Measurements from ENCODE around the gene IL17C.

IL17C gene

DNA sequence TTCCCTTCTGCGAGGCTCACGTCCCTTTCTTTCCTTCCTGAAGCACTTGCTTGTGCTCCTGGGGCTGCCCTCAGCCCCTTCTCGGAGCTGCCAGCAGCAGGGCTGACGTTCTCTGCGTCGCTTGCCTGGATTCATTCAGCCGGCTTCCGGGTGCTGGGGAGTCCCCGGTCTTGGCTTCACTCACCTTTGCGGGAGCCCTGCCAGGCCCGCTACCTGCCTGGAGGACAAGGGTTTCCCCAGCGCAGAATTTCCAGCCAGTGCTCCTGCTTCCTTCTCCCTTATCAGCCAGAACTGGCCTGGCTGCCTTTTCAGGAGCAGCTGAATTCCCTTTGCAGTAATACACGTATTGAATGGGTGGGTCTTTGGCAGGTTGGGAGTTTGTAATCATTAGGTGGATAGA, 22.1 kb upstream of the IL17C start:
- in situ Hi-C loops (cut with MboI; ENCODE audit: low sequenced_read_pairs), result no loop called here
- DNase-seq (ENCODE audit: low spot score in 2 of 2), result no peak
- peaks cover 34% of the 10 kb centered on the region for H3K36me3 ChIP-seq (replicated peaks)
- H3K4me1 ChIP-seq, result no peaks in the 10 kb centered on the region
- H3K9me3 ChIP-seq, result no peaks in the 10 kb centered on the region
- no peak overlapping the region for H3K4me3 ChIP-seq
- no peaks in the 10 kb centered on the region for H3K27me3 ChIP-seq (ENCODE audit: low read depth)

DNA sequence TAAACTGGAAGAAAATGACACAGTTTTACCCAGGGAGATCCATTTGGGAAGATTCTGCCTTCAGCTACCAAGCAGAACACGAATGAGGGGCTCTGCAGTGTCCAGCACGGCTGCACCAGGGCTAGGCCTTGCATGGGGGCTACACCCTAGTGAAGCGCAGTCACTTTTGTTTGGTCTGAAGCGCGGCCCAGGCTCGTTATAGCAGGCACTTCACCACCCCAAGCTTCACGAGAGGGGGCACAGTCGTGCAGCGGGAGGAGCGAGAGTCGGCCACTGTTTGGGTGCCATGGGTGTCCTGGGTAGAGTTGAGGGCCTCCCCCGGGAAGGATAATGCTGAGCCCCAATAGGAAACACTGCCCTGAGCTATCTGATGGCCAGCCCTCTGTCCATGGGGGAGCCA, 21.6 kb upstream of the IL17C start:
- in situ Hi-C loops (cut with MboI; ENCODE audit: low sequenced_read_pairs), result no loop called here
- no peaks in the 10 kb centered on the region for H3K9me3 ChIP-seq
- H3K4me3 ChIP-seq, result no peak overlapping the region
- no peaks in the 10 kb centered on the region for H3K4me1 ChIP-seq
- H3K36me3 ChIP-seq (replicated peaks), result peaks cover 31% of the 10 kb centered on the region
- no peaks in the 10 kb centered on the region for H3K27me3 ChIP-seq (ENCODE audit: low read depth)
- DNase-seq (ENCODE audit: low spot score in 2 of 2), result no peak

GRCh38 chr16:88617268-88618031, 20.9 kb upstream of the IL17C start:
- H3K36me3 ChIP-seq (replicated peaks), result peaks cover 34% of the 10 kb centered on the region
- no peak overlapping the region for H3K4me3 ChIP-seq
- DNase-seq (ENCODE audit: low spot score in 2 of 2), result no peak
- H3K4me1 ChIP-seq, result no peaks in the 10 kb centered on the region
- in situ Hi-C loops (cut with MboI; ENCODE audit: low sequenced_read_pairs), result no loop called here
- no peaks in the 10 kb centered on the region for H3K9me3 ChIP-seq
- H3K27me3 ChIP-seq (ENCODE audit: low read depth), result no peaks in the 10 kb centered on the region

- no peak for DNase-seq (ENCODE audit: low spot score in 2 of 2)
- Histone ChIP-seq H3K4me1 (no peaks in the 10 kb centered on the region), H3K27me3 (ENCODE audit: low read depth) (no peaks in the 10 kb centered on the region), H3K36me3 (replicated peaks) (peaks cover 38% of the 10 kb centered on the region), H3K4me3 (no peak overlapping the region), H3K9me3 (no peaks in the 10 kb centered on the region)
- in situ Hi-C loops (cut with MboI; ENCODE audit: low sequenced_read_pairs), result no loop called here
Measured at GRCh38 chr16:88618182-88618955, 20.0 kb upstream of the IL17C start.

GRCh38 chr16:88618956-88619667, 19.3 kb upstream of the IL17C start:
- in situ Hi-C loops (cut with MboI; ENCODE audit: low sequenced_read_pairs), result no loop called here
- H3K36me3 ChIP-seq (replicated peaks), result peaks cover 41% of the 10 kb centered on the region
- no peak for DNase-seq (ENCODE audit: low spot score in 2 of 2)

GRCh38 chr16:88619859-88620815, 18.2 kb upstream of the IL17C start:
- H3K9me3 ChIP-seq, result no peaks in the 10 kb centered on the region
- in situ Hi-C loops (cut with MboI; ENCODE audit: low sequenced_read_pairs), result no loop called here
- H3K27me3 ChIP-seq (ENCODE audit: low read depth), result no peaks in the 10 kb centered on the region
- DNase-seq (ENCODE audit: low spot score in 2 of 2), result no peak
- H3K36me3 ChIP-seq (replicated peaks), result peaks cover 48% of the 10 kb centered on the region
- H3K4me3 ChIP-seq, result no peak overlapping the region
- H3K4me1 ChIP-seq, result no peaks in the 10 kb centered on the region

More at GRCh38 chr16:88618956-88619667, 19.3 kb upstream of the IL17C start:
- Histone ChIP-seq H3K9me3 (no peaks in the 10 kb centered on the region), H3K27me3 (ENCODE audit: low read depth) (no peaks in the 10 kb centered on the region), H3K4me3 (no peak overlapping the region), H3K4me1 (no peaks in the 10 kb centered on the region)

DNA sequence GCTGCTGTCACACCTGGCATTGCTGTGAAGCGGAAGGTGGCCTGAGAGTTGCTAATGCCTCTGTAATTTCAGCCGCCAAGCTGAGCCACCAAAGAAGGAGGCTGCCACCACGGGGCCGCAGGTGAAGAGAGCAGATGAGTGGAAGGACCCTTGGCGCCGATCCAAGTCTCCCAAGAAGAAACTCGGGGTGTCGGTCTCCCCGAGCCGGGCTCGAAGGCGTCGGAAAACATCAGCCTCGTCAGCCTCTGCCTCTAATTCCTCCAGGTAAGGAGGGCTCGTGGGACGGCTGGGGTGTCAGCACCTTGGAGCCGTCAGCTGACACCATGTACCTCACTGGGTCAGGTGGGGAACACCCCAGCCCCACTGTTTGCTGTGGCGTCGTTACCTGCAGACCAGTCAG, 16.2 kb upstream of the IL17C start:
- Histone ChIP-seq H3K4me1 (no peaks in the 10 kb centered on the region), H3K4me3 (no peak overlapping the region), H3K9me3 (no peaks in the 10 kb centered on the region), H3K27me3 (ENCODE audit: low read depth) (no peaks in the 10 kb centered on the region), H3K36me3 (replicated peaks) (peaks cover 51% of the 10 kb centered on the region)
- no peak for DNase-seq (ENCODE audit: low spot score in 2 of 2)
- in situ Hi-C loops (cut with MboI; ENCODE audit: low sequenced_read_pairs), result no loop called here

DNA sequence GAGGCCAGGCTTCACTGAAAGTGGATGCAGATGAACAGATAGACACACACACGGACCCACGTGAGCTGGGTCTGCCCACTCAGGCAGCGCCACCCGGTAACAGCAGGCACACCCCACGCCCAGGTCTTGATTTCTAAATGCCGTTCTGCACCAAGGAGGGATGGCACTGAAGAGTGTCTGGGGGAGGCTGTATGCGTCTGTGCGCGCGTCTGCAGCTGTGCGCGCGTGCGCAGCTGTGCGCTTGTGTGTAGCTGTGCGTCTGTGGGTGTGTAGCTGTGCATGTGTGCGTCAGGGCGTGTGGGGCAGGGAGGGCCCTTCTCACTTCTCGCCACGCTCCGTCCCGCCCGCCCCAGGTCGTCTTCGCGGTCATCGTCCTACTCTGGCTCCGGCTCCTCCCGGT, 15.5 kb upstream of the IL17C start:
- no peaks in the 10 kb centered on the region for H3K4me1 ChIP-seq
- in situ Hi-C loops (cut with MboI; ENCODE audit: low sequenced_read_pairs), result no loop called here
- peaks cover 56% of the 10 kb centered on the region for H3K36me3 ChIP-seq (replicated peaks)
- no peak overlapping the region for H3K4me3 ChIP-seq
- H3K9me3 ChIP-seq, result no peaks in the 10 kb centered on the region
- H3K27me3 ChIP-seq (ENCODE audit: low read depth), result no peaks in the 10 kb centered on the region
- no peak for DNase-seq (ENCODE audit: low spot score in 2 of 2)

DNA sequence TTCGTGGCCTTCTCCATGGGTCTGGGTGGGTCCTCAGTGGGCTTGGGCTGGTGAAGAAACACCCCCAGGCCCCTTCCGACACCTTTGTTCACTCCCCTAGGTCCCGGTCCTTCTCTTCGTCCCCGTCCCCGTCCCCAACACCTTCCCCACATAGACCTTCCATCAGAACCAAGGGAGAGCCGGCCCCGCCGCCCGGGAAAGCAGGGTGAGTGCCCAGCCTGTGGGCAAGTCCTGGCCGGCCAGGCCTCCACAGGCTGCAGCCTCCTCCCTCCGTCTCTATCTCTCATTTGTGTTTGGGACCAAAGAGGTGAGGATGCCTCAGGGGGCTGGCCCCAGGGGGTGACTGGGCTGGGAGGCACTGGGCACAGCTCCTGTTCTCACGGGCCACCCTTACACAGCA, 14.5 kb upstream of the IL17C start:
- in situ Hi-C loops (cut with MboI; ENCODE audit: low sequenced_read_pairs), result no loop called here
- Histone ChIP-seq H3K4me1 (no peaks in the 10 kb centered on the region), H3K36me3 (replicated peaks) (peaks cover 62% of the 10 kb centered on the region), H3K9me3 (no peaks in the 10 kb centered on the region), H3K27me3 (ENCODE audit: low read depth) (no peaks in the 10 kb centered on the region), H3K4me3 (no peak overlapping the region)
- DNase-seq (ENCODE audit: low spot score in 2 of 2), result no peak

DNA sequence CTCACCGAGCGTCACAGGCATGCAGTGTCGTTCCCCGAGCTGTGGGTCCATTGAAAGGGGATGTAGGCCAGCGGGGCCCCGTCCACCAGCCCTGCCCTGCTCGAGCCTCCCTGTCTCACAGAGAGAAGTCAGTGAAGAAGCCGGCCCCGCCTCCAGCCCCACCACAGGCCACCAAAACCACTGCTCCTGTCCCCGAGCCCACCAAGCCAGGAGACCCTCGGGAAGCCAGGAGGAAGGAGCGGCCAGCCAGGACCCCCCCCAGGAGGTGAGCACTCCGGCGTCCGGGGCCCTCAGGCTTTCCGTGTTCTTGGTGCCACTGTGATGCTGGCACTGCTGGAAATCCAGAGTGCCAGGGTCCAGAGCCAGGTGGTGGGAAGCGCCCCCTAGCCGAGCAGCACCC, 13.9 kb upstream of the IL17C start:
- in situ Hi-C loops (cut with MboI; ENCODE audit: low sequenced_read_pairs), result no loop called here
- Histone ChIP-seq H3K27me3 (ENCODE audit: low read depth) (no peaks in the 10 kb centered on the region), H3K4me3 (no peak overlapping the region), H3K9me3 (no peaks in the 10 kb centered on the region), H3K36me3 (replicated peaks) (peaks cover 67% of the 10 kb centered on the region), H3K4me1 (no peaks in the 10 kb centered on the region)
- DNase-seq (ENCODE audit: low spot score in 2 of 2), result no peak

GRCh38 chr16:88624977-88625576, 13.3 kb upstream of the IL17C start:
- Histone ChIP-seq H3K4me1 (no peaks in the 10 kb centered on the region), H3K9me3 (no peaks in the 10 kb centered on the region), H3K27me3 (ENCODE audit: low read depth) (no peaks in the 10 kb centered on the region), H3K36me3 (replicated peaks) (peaks cover 69% of the 10 kb centered on the region), H3K4me3 (no peak overlapping the region)
- no peak for DNase-seq (ENCODE audit: low spot score in 2 of 2)
- in situ Hi-C loops (cut with MboI; ENCODE audit: low sequenced_read_pairs), result no loop called here

GRCh38 chr16:88626646-88627045, 11.7 kb upstream of the IL17C start:
- Histone ChIP-seq H3K4me3 (no peak overlapping the region), H3K36me3 (replicated peaks) (peaks cover 78% of the 10 kb centered on the region), H3K9me3 (no peaks in the 10 kb centered on the region), H3K27me3 (ENCODE audit: low read depth) (no peaks in the 10 kb centered on the region), H3K4me1 (no peaks in the 10 kb centered on the region)
- DNase-seq (ENCODE audit: low spot score in 2 of 2), result no peak
- in situ Hi-C loops (cut with MboI; ENCODE audit: low sequenced_read_pairs), result no loop called here
